A673 (cell line): ENCODE data around the gene LAD1. TPM values are rescaled to one million over a fixed set of nuclear protein-coding genes. Genes with fewer than 3 reads are reported as not detected.

ENCODE experiments used
- BruUV-seq: library from RNA; stranded (reverse); fragments of 400-500 nt; replicated peaks from 2 replicates; lab custom pipeline; 2021; lab: Mats Ljungman, UMichigan
- CTCF ChIA-PET: fragments of 300-600 bp; sonication (Branson Sonifier 250); formaldehyde crosslinking; loops from one replicate; lab custom pipeline; 2022; ENCODE audit warnings: antibody characterized with exemption; lab: Charles Lee
- POLR2A ChIA-PET: fragments of 300-600 bp; sonication (Branson Sonifier 250); formaldehyde crosslinking; loops from one replicate; lab custom pipeline; 2022; ENCODE audit warnings: antibody characterized with exemption; ENCODE audit not compliant: low non-redundant PET; lab: Charles Lee
- DNase-seq: peaks from one replicate; pipeline ENCODE4 v3.0.0-alpha.2; 2015; ENCODE audit warnings: low spot score
- H3K27ac ChIP-seq: fragments of 200-600 bp; sonication (generic); 2 replicates; pipeline ENCODE4 v1.5.1; 2016; ENCODE audit warnings: mixed run types, low read depth, mild to moderate bottlenecking, mixed read lengths, antibody characterized with exemption, low read length; ENCODE audit not compliant: poor library complexity, severe bottlenecking
- H3K27me3 ChIP-seq: fragments of 200-600 bp; sonication (generic); replicated peaks from 2 replicates; pipeline ENCODE4 v1.6.1; 2017; ENCODE audit warnings: mixed run types, low read depth, mild to moderate bottlenecking, mixed read lengths, antibody characterized with exemption, low read length; ENCODE audit not compliant: insufficient read depth, poor library complexity
- H3K36me3 ChIP-seq: fragments of 200-600 bp; sonication (generic); 2 replicates; pipeline ENCODE4 v1.6.1; 2016; ENCODE audit warnings: mixed run types, mild to moderate bottlenecking, mixed read lengths, antibody characterized with exemption, low read length; ENCODE audit not compliant: insufficient read depth, poor library complexity, severe bottlenecking
- H3K4me1 ChIP-seq: fragments of 200-600 bp; sonication (generic); 2 replicates; pipeline ENCODE4 v1.6.1; 2017; ENCODE audit warnings: mixed run types, mild to moderate bottlenecking, mixed read lengths, antibody characterized with exemption, low read length; ENCODE audit not compliant: insufficient read depth, poor library complexity, severe bottlenecking
- H3K4me3 ChIP-seq: fragments of 200-600 bp; sonication (generic); 2 replicates; pipeline ENCODE4 v1.5.1; 2016; ENCODE audit warnings: low read depth, mixed run types, mild to moderate bottlenecking, mixed read lengths, low read length; ENCODE audit not compliant: poor library complexity, severe bottlenecking
- H3K9me3 ChIP-seq: fragments of 200-600 bp; sonication (generic); 2 replicates; pipeline ENCODE4 v1.6.1; 2016; ENCODE audit warnings: mixed run types, low read depth, mild to moderate bottlenecking, mixed read lengths, antibody characterized with exemption, low read length; ENCODE audit not compliant: poor library complexity, severe bottlenecking
- EZH2 ChIP-seq: fragments of 200-600 bp; sonication (generic); IDR thresholded peaks from 2 replicates; pipeline ENCODE4 v1.6.1; 2017; ENCODE audit warnings: borderline replicate concordance, low read depth, mild to moderate bottlenecking, mixed read lengths, antibody characterized with exemption, low read length; ENCODE audit not compliant: poor library complexity, severe bottlenecking
- intact Hi-C: fragments of 100-400 bp; cut with micrococcal nuclease; formaldehyde crosslinking; loops from one replicate; pipeline ENCODE4 v1.10.0; 2022; ENCODE audit not compliant: unreplicated experiment
- total RNA-seq: library from RNA; stranded (reverse); gene quantifications from 2 replicates; pipeline ENCODE4 v1.2.3, GENCODE V29; 2021
- TF ChIP-seq, protein P1 (sequence below): fragments of 300-800, 200-600 bp; sonication (generic); conservative IDR thresholded peaks from 2 replicates; pipeline ENCODE4 v1.5.1; 2017; ENCODE audit warnings: low read depth, mild to moderate bottlenecking, antibody characterized with exemption, low read length, moderate library complexity, mixed read lengths

LAD1 gene
- total RNA-seq, 1 experiment from 2014 or later = not detected

DNA sequence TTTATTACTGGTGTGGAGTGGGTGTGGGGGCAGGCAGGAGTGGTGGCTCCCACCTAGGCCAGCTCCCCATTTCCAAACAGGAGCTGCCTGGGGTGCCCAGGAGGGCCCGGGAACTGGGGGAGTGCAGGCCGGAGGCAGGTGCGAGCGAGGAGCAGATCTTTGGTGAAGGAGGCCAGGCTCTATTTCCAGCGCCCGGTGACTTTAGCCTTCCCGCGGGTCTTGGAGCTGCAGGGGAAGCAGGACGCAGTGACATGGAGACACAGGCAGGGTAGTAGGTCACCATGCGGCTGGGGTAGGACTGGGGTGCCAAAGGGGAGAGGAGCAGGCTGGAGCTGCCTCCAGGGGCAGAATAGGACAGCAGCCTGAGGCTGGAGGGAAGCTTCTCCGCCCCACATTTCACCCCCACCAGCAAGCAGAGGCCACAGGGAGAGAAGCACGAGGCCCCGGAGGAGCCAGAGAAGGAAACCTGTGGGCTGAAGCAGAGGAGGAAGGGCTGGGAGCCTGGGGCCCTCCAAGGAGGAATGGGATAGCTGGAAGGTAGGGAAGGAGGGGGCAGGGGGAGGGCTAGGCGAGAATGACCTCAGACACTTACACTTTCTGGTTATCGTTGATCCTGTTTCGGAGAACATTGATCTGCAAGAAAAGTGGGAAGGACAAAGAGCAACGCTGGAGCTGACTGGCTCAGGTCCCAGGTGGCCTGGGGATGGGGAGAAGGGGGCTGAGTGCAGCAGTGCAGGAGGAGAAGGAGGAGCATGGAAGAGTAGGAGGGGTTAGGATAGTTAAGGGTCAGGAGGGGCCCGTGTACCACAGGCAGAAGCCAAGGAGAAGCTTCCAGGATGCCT lies 39.9 kb downstream of the LAD1 start:
- Histone ChIP-seq H3K36me3 (no peaks in the 10 kb centered on the region), H3K27me3 (no peaks in the 10 kb centered on the region), H3K27ac (peak overlapping the region; percentile 35), H3K4me1 (peaks cover 17% of the 10 kb centered on the region), H3K9me3 (no peaks in the 10 kb centered on the region), H3K4me3 (no peak overlapping the region)
- no TSS peak for BruUV-seq
- TF ChIP-seq, protein P1, sequence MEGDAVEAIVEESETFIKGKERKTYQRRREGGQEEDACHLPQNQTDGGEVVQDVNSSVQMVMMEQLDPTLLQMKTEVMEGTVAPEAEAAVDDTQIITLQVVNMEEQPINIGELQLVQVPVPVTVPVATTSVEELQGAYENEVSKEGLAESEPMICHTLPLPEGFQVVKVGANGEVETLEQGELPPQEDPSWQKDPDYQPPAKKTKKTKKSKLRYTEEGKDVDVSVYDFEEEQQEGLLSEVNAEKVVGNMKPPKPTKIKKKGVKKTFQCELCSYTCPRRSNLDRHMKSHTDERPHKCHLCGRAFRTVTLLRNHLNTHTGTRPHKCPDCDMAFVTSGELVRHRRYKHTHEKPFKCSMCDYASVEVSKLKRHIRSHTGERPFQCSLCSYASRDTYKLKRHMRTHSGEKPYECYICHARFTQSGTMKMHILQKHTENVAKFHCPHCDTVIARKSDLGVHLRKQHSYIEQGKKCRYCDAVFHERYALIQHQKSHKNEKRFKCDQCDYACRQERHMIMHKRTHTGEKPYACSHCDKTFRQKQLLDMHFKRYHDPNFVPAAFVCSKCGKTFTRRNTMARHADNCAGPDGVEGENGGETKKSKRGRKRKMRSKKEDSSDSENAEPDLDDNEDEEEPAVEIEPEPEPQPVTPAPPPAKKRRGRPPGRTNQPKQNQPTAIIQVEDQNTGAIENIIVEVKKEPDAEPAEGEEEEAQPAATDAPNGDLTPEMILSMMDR = no peak
- TF ChIP-seq EZH2 = no peak
- CTCF ChIA-PET = no interaction called here
- no peak for DNase-seq
- POLR2A ChIA-PET = no interaction called here
- intact Hi-C loops = no loop called here

DNA sequence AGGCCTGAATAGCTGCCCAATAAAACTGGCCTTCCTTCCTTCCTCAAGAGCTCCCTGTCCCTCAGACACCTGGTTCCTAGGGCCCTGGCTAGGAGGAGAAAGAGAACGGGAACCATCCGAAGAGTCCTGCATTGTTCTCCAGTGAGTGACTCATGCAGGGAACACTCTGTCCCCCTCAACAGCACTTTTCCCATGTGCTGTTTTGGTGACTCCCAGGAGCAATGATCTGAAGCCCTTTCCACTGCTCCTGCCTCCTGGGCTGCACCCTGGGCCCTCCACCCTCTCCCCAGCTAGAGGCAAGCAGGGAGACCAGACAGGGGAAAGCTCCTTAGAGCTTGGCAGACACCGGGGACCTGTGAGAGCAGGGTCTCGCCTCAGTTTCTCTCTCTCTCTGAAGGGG lies 40.5 kb downstream of the LAD1 start:
- no peak for DNase-seq
- peak overlapping the region; percentile 35 for H3K27ac ChIP-seq
- no TSS peak for BruUV-seq
- H3K4me3 ChIP-seq = no peak overlapping the region
- H3K4me1 ChIP-seq = peaks cover 17% of the 10 kb centered on the region
- POLR2A ChIA-PET = no interaction called here
- H3K9me3 ChIP-seq = no peaks in the 10 kb centered on the region
- H3K27me3 ChIP-seq = no peaks in the 10 kb centered on the region
- CTCF ChIA-PET = interaction anchor here (0.6 kb wide), 1 partner anchor 481 kb away, joined by 4 read pairs; no protein-coding TSS in a partner anchor
- no peaks in the 10 kb centered on the region for H3K36me3 ChIP-seq
- intact Hi-C loops = no loop called here
- no peak for TF ChIP-seq EZH2
- TF ChIP-seq, protein P1 = no peak

DNA sequence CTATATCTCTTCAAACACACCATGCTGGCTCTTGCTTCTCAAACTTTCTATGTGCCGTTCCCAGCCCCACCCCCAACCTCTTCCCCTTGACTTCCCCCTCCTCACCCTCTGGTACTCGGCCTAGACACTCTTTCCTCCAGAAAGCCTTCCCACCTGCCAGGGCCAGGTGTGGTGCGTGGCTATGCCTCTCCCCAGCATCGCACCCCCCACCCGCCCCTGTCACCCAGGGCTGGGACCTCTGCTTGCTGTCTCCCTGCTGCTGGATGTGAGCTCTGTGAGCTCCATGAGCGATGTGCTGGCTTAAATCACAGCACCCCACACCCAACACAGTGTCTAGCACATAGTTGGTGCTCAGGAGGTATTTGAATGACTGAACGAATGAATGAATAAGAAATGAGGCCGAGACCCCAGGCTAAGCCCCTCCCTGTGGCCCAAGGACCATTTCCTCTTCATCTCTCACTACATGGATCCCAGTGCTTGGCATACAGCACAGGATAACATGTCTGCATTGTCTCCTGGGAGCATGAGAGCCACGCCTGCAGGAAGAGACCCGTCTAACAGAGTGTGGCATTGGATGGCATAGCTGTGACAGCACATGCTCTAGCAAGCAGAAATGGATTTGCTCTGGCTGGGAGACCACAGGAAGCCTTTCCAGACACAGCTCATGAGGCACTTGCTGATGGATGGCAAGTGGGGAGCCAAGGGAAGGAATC lies 41.3 kb downstream of the LAD1 start:
- TF ChIP-seq EZH2 = no peak
- TF ChIP-seq, protein P1 = no peak
- DNase-seq = no peak
- intact Hi-C loops = no loop called here
- H3K9me3 ChIP-seq = no peaks in the 10 kb centered on the region
- peak overlapping the region; percentile 20 for H3K27ac ChIP-seq
- POLR2A ChIA-PET = no interaction called here
- no peak overlapping the region for H3K4me3 ChIP-seq
- peaks cover 17% of the 10 kb centered on the region for H3K4me1 ChIP-seq
- H3K36me3 ChIP-seq = no peaks in the 10 kb centered on the region
- BruUV-seq = no TSS peak
- H3K27me3 ChIP-seq = no peaks in the 10 kb centered on the region
- CTCF ChIA-PET = interaction anchor here (0.6 kb wide), 1 partner anchor 481 kb away, joined by 4 read pairs; no protein-coding TSS in a partner anchor
